8988T (cell line): ENCODE measurements around the gene COPG1.
"Not testable (repeated sequence)": the region's sequence is repeated elsewhere in the genome, so short reads cannot be mapped to it uniquely, and the experiment has no call there.

Experiments used
- DNase-seq: peaks from one replicate; pipeline ENCODE4 v3.0.0; 2011

COPG1 gene

GRCh38 chr3:129245641-129246306, 3.6 kb upstream of the COPG1 start:
- peak; percentile 82 for DNase-seq

GRCh38 chr3:129246636-129247035, 2.8 kb upstream of the COPG1 start:
- no peak for DNase-seq

- DNase-seq = no peak
Observed at GRCh38 chr3:129248286-129248979, 973 bp upstream of the COPG1 start.

- no peak for DNase-seq
Observed at GRCh38 chr3:129252748-129253147, 3.3 kb downstream of the COPG1 start.

- no peak for DNase-seq
Observed at GRCh38 chr3:129254536-129255230, 5.3 kb downstream of the COPG1 start.

- DNase-seq = no peak
Observed at GRCh38 chr3:129256270-129256669, 6.9 kb downstream of the COPG1 start.

- DNase-seq = no peak
Observed at GRCh38 chr3:129257609-129258008, 8.2 kb downstream of the COPG1 start.

GRCh38 chr3:129259612-129260477, 10.4 kb downstream of the COPG1 start:
- DNase-seq = no peak

- DNase-seq = no peak
Observed at GRCh38 chr3:129260606-129261005, 11.2 kb downstream of the COPG1 start.

GRCh38 chr3:129261894-129262293, 12.5 kb downstream of the COPG1 start:
- DNase-seq = no peak

GRCh38 chr3:129263161-129263910, 13.9 kb downstream of the COPG1 start:
- no peak for DNase-seq

GRCh38 chr3:129264994-129265393, 15.6 kb downstream of the COPG1 start:
- not testable (repeated sequence) for DNase-seq

- DNase-seq = no peak
Observed at GRCh38 chr3:129266651-129267050, 17.2 kb downstream of the COPG1 start.

- DNase-seq = no peak
Observed at GRCh38 chr3:129268396-129268795, 19.0 kb downstream of the COPG1 start.

GRCh38 chr3:129271674-129272073, 22.3 kb downstream of the COPG1 start:
- DNase-seq = no peak

GRCh38 chr3:129276385-129276784, 27.0 kb downstream of the COPG1 start:
- no peak for DNase-seq

- DNase-seq = no peak
Observed at GRCh38 chr3:129277829-129278271, 28.4 kb downstream of the COPG1 start.

GRCh38 chr3:129278439-129278965, 29.1 kb downstream of the COPG1 start, which contains the start of gene HMCES:
Gene HMCES (plus strand): TSS chr3:129278870. CDS start chr3:129279733, 863 bp downstream.
- peak; percentile 79 for DNase-seq

- peak; percentile 49 for DNase-seq
Observed at GRCh38 chr3:129278966-129279906, 29.8 kb downstream of the COPG1 start.

GRCh38 chr3:129280183-129280582, 30.8 kb downstream of the COPG1 start:
- DNase-seq = no peak

GRCh38 chr3:129281726-129282125, 32.3 kb downstream of the COPG1 start:
- no peak for DNase-seq
